Prostate gland (tissue), 2 donors: ENCODE measurements around the gene VPS13D. TPM values are rescaled to one million over a fixed set of nuclear protein-coding genes. Genes with fewer than 3 reads are reported as not detected.

Experiments
- DNase-seq: peaks from one replicate; pipeline ENCODE4 v3.0.0-alpha.2; 2019; ENCODE audit warnings: low spot score
- H3K27ac ChIP-seq, 2 donors: fragments of 200-600 bp; sonication (generic); 2 replicates each; pipeline ENCODE4 v1.5.1; 2017 to 2019
- H3K27me3 ChIP-seq: fragments of 200-600 bp; sonication (generic); replicated peaks from 2 replicates; pipeline ENCODE4 v1.5.1; 2019; ENCODE audit not compliant: insufficient read depth
- H3K36me3 ChIP-seq, 2 donors: fragments of 200-600 bp; sonication (generic); 1 replicate in 1 of 2; 2 replicates in 1 of 2; pipeline versions ENCODE4 v1.5.1 to v1.8.1; 2017 to 2019
- H3K4me1 ChIP-seq: fragments of 200-600 bp; sonication (generic); replicated peaks from 2 replicates; pipeline ENCODE4 v1.5.1; 2019
- H3K4me3 ChIP-seq, 2 donors: fragments of 200-600 bp; sonication (generic); 2 replicates each; pipeline ENCODE4 v1.5.1; 2017 to 2019
- H3K9me3 ChIP-seq: fragments of 200-600 bp; sonication (generic); 2 replicates; pipeline ENCODE4 v1.5.1; 2017
- POLR2A ChIP-seq: fragments of 450-650 bp; IDR thresholded peaks from one replicate; pipeline ENCODE4 v1.6.1; 2016; ENCODE audit warnings: antibody characterized with exemption, mild to moderate bottlenecking
- POLR2AphosphoS5 ChIP-seq: sonication (generic); formaldehyde crosslinking; IDR thresholded peaks from one replicate; pipeline ENCODE4 v1.6.1; 2017; ENCODE audit warnings: antibody characterized with exemption
- WGBS: methylation state at CpG from one replicate; pipeline ENCODE4 v1.1.5; 2018; 5-methylcytosine and 5-hydroxymethylcytosine counted together
- intact Hi-C: fragments of 100-400 bp; cut with DNase I; formaldehyde crosslinking; loops from one replicate; pipeline ENCODE4 v1.14.2; 2022
- total RNA-seq, 2 donors: library from RNA; depleted of rRNA; stranded (reverse); fragments of >200 nt; gene quantifications; one replicate each; pipeline ENCODE4 v1.1.0, GENCODE V29; 2016
- TF ChIP-seq, protein P1 (sequence below), 4 experiments: fragments of 200-600 bp in 2 of 4; fragments of 450-650 bp in 2 of 4; sonication (generic) in 2 of 4; IDR thresholded peaks; 1 replicate in 3 of 4; 2 replicates in 1 of 4; pipeline ENCODE4 v1.5.1; 2016 to 2019; ENCODE audit warnings: antibody characterized with exemption in 4 of 4, mild to moderate bottlenecking in 2 of 4, moderate library complexity in 2 of 4

VPS13D gene
- total RNA-seq, 2 donors from 2014 or later: 60.7 to 80.8 TPM

DNA sequence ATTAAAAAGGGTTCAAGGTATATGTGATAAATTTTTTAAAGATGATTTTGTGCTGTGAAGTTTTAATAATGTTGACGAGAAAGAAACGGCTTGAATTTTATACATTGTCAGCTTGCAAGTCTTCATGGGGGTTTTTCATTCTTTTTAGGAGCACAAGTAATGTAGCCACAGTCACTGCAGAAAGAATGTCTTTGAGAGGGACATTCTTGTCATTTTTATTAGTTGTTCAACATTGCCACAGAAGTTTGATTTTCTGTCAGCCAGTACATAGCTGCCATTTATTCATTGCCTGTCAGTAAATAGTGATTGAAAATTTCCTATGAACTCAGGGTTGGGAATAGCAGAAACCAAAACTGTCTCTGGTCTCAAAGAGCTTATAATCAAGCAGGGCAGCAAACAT, 231.9 kb downstream of the VPS13D start:
- H3K9me3 ChIP-seq: no peaks in the 10 kb centered on the region
- H3K36me3 ChIP-seq: no peaks in the 10 kb centered on the region
- DNase-seq: no peak
- TF ChIP-seq POLR2A (no peak), POLR2AphosphoS5 (no peak)
- TF ChIP-seq, protein P1, sequence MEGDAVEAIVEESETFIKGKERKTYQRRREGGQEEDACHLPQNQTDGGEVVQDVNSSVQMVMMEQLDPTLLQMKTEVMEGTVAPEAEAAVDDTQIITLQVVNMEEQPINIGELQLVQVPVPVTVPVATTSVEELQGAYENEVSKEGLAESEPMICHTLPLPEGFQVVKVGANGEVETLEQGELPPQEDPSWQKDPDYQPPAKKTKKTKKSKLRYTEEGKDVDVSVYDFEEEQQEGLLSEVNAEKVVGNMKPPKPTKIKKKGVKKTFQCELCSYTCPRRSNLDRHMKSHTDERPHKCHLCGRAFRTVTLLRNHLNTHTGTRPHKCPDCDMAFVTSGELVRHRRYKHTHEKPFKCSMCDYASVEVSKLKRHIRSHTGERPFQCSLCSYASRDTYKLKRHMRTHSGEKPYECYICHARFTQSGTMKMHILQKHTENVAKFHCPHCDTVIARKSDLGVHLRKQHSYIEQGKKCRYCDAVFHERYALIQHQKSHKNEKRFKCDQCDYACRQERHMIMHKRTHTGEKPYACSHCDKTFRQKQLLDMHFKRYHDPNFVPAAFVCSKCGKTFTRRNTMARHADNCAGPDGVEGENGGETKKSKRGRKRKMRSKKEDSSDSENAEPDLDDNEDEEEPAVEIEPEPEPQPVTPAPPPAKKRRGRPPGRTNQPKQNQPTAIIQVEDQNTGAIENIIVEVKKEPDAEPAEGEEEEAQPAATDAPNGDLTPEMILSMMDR (IDR thresholded peaks at IDR 0.05): no peak
- H3K4me3 ChIP-seq: no peak overlapping the region
- peak overlapping the region; percentile 68 to 76 for H3K27ac ChIP-seq
- no peaks in the 10 kb centered on the region for H3K27me3 ChIP-seq
- intact Hi-C loops: no loop called here
- H3K4me1 ChIP-seq: peaks cover 39% of the 10 kb centered on the region
- WGBS: 28% methylated on average over 2 of the region's 2 CpGs

DNA sequence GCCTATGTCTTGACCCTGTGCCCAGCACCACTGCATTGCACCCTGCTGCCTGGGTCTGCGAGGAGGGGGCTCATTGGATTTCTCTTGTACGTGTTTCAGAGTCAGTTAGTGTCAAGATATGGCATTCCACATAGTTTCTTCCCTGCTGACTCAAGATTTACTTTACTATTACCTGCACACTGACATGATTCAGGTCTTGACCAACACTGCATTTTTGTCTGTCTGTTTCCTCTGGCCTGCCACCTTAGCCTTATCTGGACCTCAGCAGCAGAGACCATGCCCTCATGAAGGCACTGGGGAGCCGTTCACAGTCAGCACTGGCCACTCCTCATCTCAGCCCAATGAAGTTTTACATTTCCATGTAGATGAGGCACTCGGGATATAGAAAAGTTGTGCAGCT, 232.8 kb downstream of the VPS13D start:
- DNase-seq: no peak
- Histone ChIP-seq H3K4me3 (no peak overlapping the region), H3K9me3 (no peaks in the 10 kb centered on the region), H3K36me3 (no peaks in the 10 kb centered on the region), H3K27me3 (no peaks in the 10 kb centered on the region), H3K27ac (peak overlapping the region; percentile 68 to 76), H3K4me1 (peaks cover 39% of the 10 kb centered on the region)
- intact Hi-C loops: no loop called here
- TF ChIP-seq POLR2A (no peak), POLR2AphosphoS5 (no peak)
- TF ChIP-seq, protein P1 (IDR thresholded peaks at IDR 0.05): no peak
- WGBS: 65% methylated on average over 4 of the region's 4 CpGs

DNA sequence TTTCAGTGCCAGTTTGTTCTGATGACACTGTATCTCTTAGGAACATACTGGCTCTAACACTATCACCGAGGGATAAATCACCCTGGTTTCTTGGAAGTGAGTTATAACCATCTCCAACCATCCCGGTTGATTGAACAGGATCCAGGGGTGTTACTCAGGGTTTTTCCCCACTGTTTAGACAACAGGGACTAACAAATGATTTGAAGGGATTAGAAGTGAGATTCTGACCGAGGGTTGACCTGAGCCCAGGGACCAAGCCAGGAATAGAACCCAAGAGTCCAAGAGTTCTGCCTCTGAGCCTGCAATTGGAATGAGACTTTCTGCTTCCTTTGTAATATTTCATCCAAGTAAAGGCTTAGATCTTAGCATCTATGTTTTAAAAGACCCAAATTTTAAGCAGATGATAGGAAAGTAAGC, 234.2 kb downstream of the VPS13D start:
- Histone ChIP-seq H3K4me3 (no peak overlapping the region), H3K27ac (peak overlapping the region; percentile 68 to 76), H3K4me1 (peaks cover 39% of the 10 kb centered on the region), H3K36me3 (no peaks in the 10 kb centered on the region), H3K9me3 (no peaks in the 10 kb centered on the region), H3K27me3 (no peaks in the 10 kb centered on the region)
- TF ChIP-seq, protein P1 (IDR thresholded peaks at IDR 0.05): no peak
- TF ChIP-seq POLR2A (no peak), POLR2AphosphoS5 (peak; percentile 34)
- intact Hi-C loops: no loop called here
- DNase-seq: no peak
- 15% methylated on average over 3 of the region's 3 CpGs for WGBS

DNA sequence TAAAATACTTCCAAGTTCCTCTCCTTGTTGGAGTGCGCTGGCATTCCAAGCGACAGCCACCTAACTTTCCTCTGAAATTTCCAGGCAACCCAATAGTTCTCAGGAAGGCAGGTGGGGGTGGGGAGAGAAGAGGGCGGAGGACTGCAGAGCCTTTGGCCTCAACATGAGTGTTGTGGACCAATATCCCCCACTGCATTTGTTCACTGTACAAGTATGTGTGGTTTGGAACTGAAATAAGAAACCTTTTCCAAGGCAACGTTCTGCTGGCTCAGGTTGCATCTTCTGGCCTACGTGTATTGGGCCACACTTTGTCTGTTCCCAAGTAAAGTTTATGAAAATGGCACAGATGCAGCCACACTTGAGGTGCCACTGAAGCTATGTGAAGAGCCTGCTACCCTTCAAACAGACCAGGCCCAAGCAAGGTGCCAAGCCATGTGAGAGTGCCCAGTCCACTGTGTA, 234.8 kb downstream of the VPS13D start:
- Histone ChIP-seq H3K4me1 (peaks cover 39% of the 10 kb centered on the region), H3K27me3 (no peaks in the 10 kb centered on the region), H3K4me3 (no peak overlapping the region), H3K36me3 (no peaks in the 10 kb centered on the region), H3K9me3 (no peaks in the 10 kb centered on the region), H3K27ac (peak overlapping the region; percentile 68 to 76)
- TF ChIP-seq, protein P1 (IDR thresholded peaks at IDR 0.05): no peak
- peak; percentile 58 for TF ChIP-seq POLR2A
- peak; percentile 84 for TF ChIP-seq POLR2AphosphoS5
- intact Hi-C loops: no loop called here
- 12% methylated on average over 5 of the region's 5 CpGs for whole genome bisulfite sequencing
- peak; percentile 82 for DNase-seq

DNA sequence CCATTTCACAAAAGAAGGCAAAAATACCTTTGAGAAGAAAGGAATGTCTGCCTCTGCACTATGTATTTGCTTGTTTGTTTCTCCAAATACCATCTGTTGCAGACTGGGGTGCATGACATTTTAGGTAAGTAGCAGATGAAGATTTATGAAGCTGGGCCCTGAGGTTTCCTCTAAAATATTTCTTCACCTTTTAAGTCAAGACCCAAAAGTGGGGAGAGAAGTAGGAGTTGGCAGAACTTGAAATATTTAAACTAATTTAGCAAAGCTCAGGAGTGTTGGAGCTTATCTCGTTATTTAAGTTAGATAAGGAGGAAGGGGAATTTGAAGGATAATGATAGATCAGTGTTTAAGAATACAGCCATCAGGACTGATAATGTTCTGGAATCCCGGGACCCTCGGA, 235.3 kb downstream of the VPS13D start:
- TF ChIP-seq POLR2AphosphoS5 (no peak), POLR2A (no peak)
- TF ChIP-seq, protein P1 (IDR thresholded peaks at IDR 0.05): no peak
- no peak for DNase-seq
- Histone ChIP-seq H3K4me1 (peaks cover 41% of the 10 kb centered on the region), H3K27me3 (no peaks in the 10 kb centered on the region), H3K36me3 (no peaks in the 10 kb centered on the region), H3K4me3 (no peak overlapping the region), H3K9me3 (no peaks in the 10 kb centered on the region), H3K27ac (peak overlapping the region; percentile 68 to 76)
- WGBS: 77% methylated on average over 3 of the region's 3 CpGs
- intact Hi-C loops: no loop called here
